Memory B cell (primary cell): ENCODE data around the gene TRAPPC10.
"Not testable (repeated sequence)": the region's sequence is repeated elsewhere in the genome, so short reads cannot be mapped to it uniquely, and the experiment has no call there.

Experiments
- ATAC-seq: fragments of 150-1000 bp; cut with Tn5 transposase; 2 replicates; pipeline ENCODE4 v1.10.0; 2021; ENCODE audit warnings: low read depth, mild to moderate bottlenecking, moderate library complexity
- DNase-seq, 2 donors: peaks; one replicate each; pipeline ENCODE4 v3.0.0; 2022; ENCODE audit warnings: low spot score in 2 of 2
- H3K27ac Mint-ChIP-seq: one replicate; pipeline ENCODE4 v1.8.0; 2022; ENCODE audit warnings: mild to moderate bottlenecking, moderate library complexity, mixed read lengths
- H3K27me3 Mint-ChIP-seq: one replicate; pipeline ENCODE4 v1.8.0; 2022; ENCODE audit warnings: mixed read lengths
- H3K36me3 Mint-ChIP-seq: one replicate; pipeline ENCODE4 v1.8.0; 2022; ENCODE audit warnings: mild to moderate bottlenecking, mixed read lengths
- H3K4me1 Mint-ChIP-seq: one replicate; pipeline ENCODE4 v1.8.0; 2022; ENCODE audit warnings: mixed read lengths
- H3K4me3 Mint-ChIP-seq: one replicate; pipeline ENCODE4 v1.8.0; 2022; ENCODE audit warnings: mild to moderate bottlenecking, moderate library complexity, mixed read lengths
- H3K9me3 Mint-ChIP-seq: one replicate; pipeline ENCODE4 v1.8.0; 2022; ENCODE audit warnings: mixed read lengths

TRAPPC10 gene

DNA sequence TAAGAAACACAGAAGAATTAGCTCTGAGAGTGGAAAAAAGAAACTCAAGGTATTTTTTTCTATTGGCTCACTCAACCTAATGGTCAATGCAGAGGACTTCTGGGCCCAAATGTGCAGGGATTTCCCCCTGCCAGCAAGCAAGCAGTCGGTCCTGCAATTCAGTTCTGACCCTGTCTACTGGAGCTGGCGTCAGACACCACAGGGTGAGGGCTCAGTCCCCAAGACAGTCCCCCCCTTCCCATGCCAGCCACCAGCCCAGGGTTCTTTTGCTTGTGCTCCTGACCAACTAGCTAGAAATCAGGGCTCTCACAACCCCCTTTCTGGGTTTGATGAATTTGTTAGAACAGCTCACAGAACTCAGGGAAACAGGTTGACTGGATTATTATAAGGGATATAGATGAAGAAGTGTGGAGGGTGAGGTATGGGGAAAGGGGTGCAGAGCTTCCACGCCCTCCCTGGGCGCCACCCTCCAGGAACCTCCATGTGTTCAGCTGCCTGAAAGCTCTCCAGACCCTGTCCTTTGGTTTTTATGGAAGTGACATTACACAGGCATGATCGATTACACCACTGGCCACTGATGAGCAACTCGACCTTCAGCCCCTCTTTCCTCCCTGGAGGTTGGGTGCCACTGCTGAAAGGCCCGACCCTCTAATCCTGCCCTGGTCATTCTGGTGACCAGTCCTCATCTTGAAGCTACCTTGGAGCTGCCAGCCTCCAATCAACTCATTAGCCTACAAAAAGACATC, 72.6 kb downstream of the TRAPPC10 start:
- Mint-ChIP-seq H3K9me3 (no peaks in the 10 kb centered on the region), H3K4me3 (no peak overlapping the region), H3K27me3 (no peaks in the 10 kb centered on the region), H3K36me3 (peaks cover 39% of the 10 kb centered on the region), H3K4me1 (peaks cover 13% of the 10 kb centered on the region), H3K27ac (peak overlapping the region; percentile 63)
- no peak for DNase-seq
- ATAC-seq: no peak

DNA sequence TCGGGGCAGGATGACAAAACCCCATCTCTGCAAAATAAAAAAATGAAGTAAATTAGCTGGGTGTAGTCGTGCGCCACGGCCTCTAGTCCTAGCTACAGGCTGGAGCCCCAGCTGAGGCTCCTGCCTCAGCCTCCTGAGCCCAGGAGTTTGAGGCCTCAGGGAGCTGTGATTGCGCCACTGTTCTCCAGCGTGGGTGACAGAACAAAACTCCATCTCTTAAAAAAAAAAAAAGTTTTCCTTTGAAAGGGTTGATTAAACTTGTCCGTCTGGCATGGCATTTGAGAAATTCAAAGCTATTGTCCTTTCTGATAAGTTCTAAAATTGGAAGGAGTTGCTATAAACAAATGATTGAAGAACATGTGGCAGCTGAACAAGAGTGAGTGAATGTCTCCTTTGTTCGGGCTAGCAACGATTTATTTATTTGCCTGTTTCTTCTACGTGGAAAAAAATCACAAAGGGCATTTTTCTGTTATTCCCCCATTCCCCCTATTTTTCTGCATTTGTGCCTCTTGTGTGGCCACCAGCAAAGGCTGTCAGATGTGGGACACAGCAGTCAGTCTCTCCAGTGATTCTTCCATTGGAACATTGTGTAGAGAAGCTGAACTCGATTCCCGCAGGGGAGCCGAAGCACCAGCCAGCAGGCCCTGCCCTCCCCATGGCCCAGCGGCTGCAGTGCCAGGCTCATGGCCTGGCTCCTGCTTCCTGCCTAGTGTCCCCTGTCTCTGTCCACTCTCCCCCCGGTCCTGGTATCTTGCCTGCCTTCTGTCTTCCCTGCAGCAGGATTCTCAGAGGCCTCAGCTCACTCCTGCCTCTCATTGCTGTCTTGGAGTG, 73.6 kb downstream of the TRAPPC10 start:
- H3K4me3 Mint-ChIP-seq: no peak overlapping the region
- ATAC-seq (no peak), DNase-seq (peak in 1 of 2 donors; percentile 8)
- peak overlapping the region; percentile 77 for H3K27ac Mint-ChIP-seq
- no peaks in the 10 kb centered on the region for H3K27me3 Mint-ChIP-seq
- H3K4me1 Mint-ChIP-seq: peaks cover 23% of the 10 kb centered on the region
- no peaks in the 10 kb centered on the region for H3K9me3 Mint-ChIP-seq
- peaks cover 40% of the 10 kb centered on the region for H3K36me3 Mint-ChIP-seq

GRCh38 chr21:44086636-44087425, 74.7 kb downstream of the TRAPPC10 start:
- Mint-ChIP-seq H3K27ac (peak overlapping the region; percentile 77), H3K9me3 (no peaks in the 10 kb centered on the region), H3K4me3 (no peak overlapping the region), H3K4me1 (peaks cover 25% of the 10 kb centered on the region), H3K36me3 (peaks cover 33% of the 10 kb centered on the region), H3K27me3 (no peaks in the 10 kb centered on the region)
- ATAC-seq (no peak), DNase-seq (peak in 1 of 2 donors; percentile 9)

DNA sequence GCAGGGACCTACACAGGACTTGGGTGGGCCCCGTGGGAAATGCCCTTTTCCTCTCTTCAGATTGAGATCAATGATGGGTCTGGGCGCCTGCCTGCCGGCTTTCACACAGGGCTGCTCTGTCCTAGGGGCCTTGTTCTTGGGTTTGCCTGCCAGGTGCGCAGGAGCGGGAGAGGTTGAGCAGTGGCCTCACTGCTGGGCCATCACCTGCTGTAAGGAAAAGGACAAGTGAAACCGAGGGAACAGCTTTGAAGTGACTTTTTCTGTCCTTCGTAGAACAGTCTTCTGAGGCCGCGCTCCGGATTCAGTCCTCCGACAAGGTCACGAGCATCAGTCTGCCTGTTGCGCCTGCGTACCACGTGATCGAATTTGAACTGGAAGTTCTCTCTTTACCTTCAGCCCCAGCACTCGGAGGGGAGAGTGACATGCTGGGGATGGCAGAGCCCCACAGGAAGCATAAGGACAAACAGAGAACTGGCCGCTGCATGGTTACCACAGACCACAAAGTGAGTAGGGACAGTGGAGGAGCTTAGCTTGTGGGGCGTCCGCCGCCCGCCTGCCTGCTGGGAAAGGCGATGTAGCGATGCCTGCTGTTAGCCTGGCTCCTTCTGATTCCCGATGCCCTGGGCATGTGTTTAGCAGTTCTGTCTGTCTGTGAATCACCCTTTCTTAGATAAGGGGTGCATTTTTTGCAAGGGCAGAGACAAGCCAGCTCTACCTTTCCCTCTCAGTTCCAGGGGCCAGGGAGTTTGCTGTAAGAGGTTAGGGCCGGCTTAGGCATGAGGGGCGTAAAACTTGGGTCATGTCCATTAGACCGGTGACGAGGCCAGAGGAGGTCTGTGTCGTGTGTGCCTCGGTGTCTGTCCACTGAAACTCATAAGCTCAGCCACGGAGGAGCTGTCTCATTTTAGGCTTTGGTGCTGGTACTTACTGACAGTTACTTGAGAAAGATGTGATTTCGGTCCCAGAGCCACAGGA, 75.6 kb downstream of the TRAPPC10 start:
- H3K27me3 Mint-ChIP-seq: no peaks in the 10 kb centered on the region
- peaks cover 31% of the 10 kb centered on the region for H3K36me3 Mint-ChIP-seq
- ATAC-seq (no peak), DNase-seq (peak in 1 of 2 donors; percentile 10)
- H3K4me3 Mint-ChIP-seq: no peak overlapping the region
- no peaks in the 10 kb centered on the region for H3K9me3 Mint-ChIP-seq
- H3K27ac Mint-ChIP-seq: peak overlapping the region; percentile 91
- H3K4me1 Mint-ChIP-seq: peaks cover 28% of the 10 kb centered on the region

DNA sequence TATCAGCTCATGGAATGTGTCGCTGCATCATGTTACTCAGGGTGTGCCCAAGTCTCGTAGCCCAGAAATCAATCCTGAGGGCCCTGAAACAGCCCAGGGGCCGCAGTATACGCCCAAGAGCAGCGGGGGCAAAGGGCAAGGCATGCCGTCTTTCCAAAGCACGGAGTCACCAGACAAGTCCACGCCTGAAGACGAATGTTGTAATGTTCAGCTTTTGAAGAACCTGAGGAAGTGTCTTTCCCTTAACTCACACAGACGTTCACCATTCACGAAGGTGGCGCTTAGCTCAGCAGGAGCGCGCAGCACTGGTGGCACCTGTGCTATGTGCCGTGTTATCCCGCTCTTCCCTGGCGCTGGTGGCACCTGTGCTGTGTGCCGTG, 76.3 kb downstream of the TRAPPC10 start:
- Mint-ChIP-seq H3K36me3 (peaks cover 29% of the 10 kb centered on the region), H3K4me3 (no peak overlapping the region), H3K4me1 (peaks cover 28% of the 10 kb centered on the region), H3K27ac (peak overlapping the region; percentile 91), H3K27me3 (no peaks in the 10 kb centered on the region), H3K9me3 (no peaks in the 10 kb centered on the region)
- DNase-seq (peak in 1 of 2 donors; percentile 8), ATAC-seq (no peak)

- Mint-ChIP-seq H3K27ac (peak overlapping the region; percentile 91), H3K4me1 (peaks cover 30% of the 10 kb centered on the region), H3K36me3 (peaks cover 29% of the 10 kb centered on the region), H3K9me3 (no peaks in the 10 kb centered on the region), H3K4me3 (peak overlapping the region; percentile 58), H3K27me3 (no peaks in the 10 kb centered on the region)
- ATAC-seq (peak; percentile 82), DNase-seq (peak; percentile 32 to 42)
Measured at GRCh38 chr21:44089001-44089911, 77.1 kb downstream of the TRAPPC10 start.

DNA sequence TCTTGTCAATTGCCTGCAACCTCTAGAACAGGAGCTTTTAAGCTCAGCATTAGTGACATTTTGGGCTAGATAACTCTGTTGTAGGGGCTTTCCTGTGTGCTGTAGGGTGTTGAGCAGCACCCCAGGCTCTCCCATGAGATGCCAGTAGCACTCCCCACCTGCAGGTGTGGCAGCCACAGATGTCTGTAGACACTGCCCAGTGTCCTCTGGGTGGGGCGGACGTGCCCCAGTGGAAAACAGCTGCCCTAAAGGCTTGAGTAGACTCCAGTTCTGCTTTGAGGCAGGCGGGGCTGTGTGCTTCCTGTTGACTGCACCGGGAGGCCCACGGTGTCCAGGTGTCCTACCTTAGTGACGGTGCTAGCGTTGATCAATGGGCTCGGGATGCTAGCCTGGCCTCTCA, 78.2 kb downstream of the TRAPPC10 start:
- peak; percentile 35 to 43 for DNase-seq
- peak; percentile 78 for ATAC-seq

GRCh38 chr21:44092211-44092610, 80.1 kb downstream of the TRAPPC10 start:
- no peak for DNase-seq
- Mint-ChIP-seq H3K36me3 (peaks cover 28% of the 10 kb centered on the region), H3K27ac (no peak overlapping the region)

More for the DNA sequence above, 78.2 kb downstream of the TRAPPC10 start:
- peak overlapping the region; percentile 58 for H3K4me3 Mint-ChIP-seq
- peak overlapping the region; percentile 91 for H3K27ac Mint-ChIP-seq
- H3K9me3 Mint-ChIP-seq: no peaks in the 10 kb centered on the region
- peaks cover 30% of the 10 kb centered on the region for H3K4me1 Mint-ChIP-seq
- no peaks in the 10 kb centered on the region for H3K27me3 Mint-ChIP-seq
- H3K36me3 Mint-ChIP-seq: peaks cover 28% of the 10 kb centered on the region

GRCh38 chr21:44093761-44094160, 81.7 kb downstream of the TRAPPC10 start:
- Mint-ChIP-seq H3K9me3 (no peaks in the 10 kb centered on the region), H3K4me3 (no peak overlapping the region), H3K27me3 (no peaks in the 10 kb centered on the region), H3K4me1 (peaks cover 28% of the 10 kb centered on the region), H3K36me3 (peaks cover 19% of the 10 kb centered on the region), H3K27ac (peak overlapping the region; percentile 45)
- DNase-seq (no peak), ATAC-seq (no peak)

More at GRCh38 chr21:44092211-44092610, 80.1 kb downstream of the TRAPPC10 start:
- ATAC-seq: no peak
- H3K4me3 Mint-ChIP-seq: no peak overlapping the region
- peaks cover 30% of the 10 kb centered on the region for H3K4me1 Mint-ChIP-seq
- no peaks in the 10 kb centered on the region for H3K27me3 Mint-ChIP-seq
- H3K9me3 Mint-ChIP-seq: no peaks in the 10 kb centered on the region

- Mint-ChIP-seq H3K4me1 (peaks cover 17% of the 10 kb centered on the region), H3K4me3 (no peak overlapping the region), H3K36me3 (peaks cover 11% of the 10 kb centered on the region), H3K9me3 (no peaks in the 10 kb centered on the region), H3K27me3 (no peaks in the 10 kb centered on the region), H3K27ac (no peak overlapping the region)
- ATAC-seq (no peak), DNase-seq (no peak)
Measured at GRCh38 chr21:44094832-44095231, 82.7 kb downstream of the TRAPPC10 start.

DNA sequence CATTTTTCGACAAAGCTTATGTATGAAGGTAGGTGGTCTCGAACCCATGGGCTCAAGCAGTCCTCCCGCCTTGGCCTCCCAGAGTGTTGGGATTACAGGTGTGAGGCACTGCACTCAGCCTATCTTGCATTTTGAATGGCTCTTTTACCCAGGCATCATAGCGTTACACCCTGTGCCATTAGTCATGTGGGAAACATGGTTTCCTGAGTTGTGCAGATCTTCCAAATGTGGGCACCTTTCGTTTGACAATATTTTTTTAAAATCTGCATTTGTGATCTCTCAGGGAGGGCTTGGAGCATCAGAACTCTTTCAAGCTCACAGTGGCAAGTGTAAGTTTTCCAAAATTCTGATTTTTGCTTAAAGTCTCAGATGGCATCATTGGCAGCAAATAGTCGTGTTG, 86.4 kb downstream of the TRAPPC10 start:
- not testable (repeated sequence) for H3K4me1 Mint-ChIP-seq, H3K9me3 Mint-ChIP-seq, H3K27me3 Mint-ChIP-seq, DNase-seq, H3K27ac Mint-ChIP-seq, ATAC-seq, H3K36me3 Mint-ChIP-seq, H3K4me3 Mint-ChIP-seq

- H3K27me3 Mint-ChIP-seq, H3K9me3 Mint-ChIP-seq, H3K27ac Mint-ChIP-seq, H3K4me3 Mint-ChIP-seq, DNase-seq, H3K4me1 Mint-ChIP-seq, ATAC-seq, H3K36me3 Mint-ChIP-seq: not testable (repeated sequence)
Measured at GRCh38 chr21:44098964-44099363, 86.9 kb downstream of the TRAPPC10 start.
